HEK293T (cell line): Measurements from ENCODE around the gene TMTC1.

Experiments
- CTCF ChIA-PET: fragments of 350-600 bp; formaldehyde crosslinking; extraction: SDS; loops from one replicate; lab custom pipeline; 2021; ENCODE audit warnings: antibody characterized with exemption, inconsistent platforms; lab: Yijun Ruan, JAX
- POLR2A ChIA-PET: fragments of 350-600 bp; formaldehyde crosslinking; extraction: SDS; loops from one replicate; lab custom pipeline; 2020; ENCODE audit warnings: antibody characterized with exemption, inconsistent platforms; lab: Yijun Ruan, JAX
- DNase-seq: peaks from one replicate; pipeline ENCODE4 v3.0.0; 2012; ENCODE audit warnings: mixed read lengths; ENCODE audit errors: extremely low spot score
- ARNT ChIP-seq: fragments of 450-650 bp; IDR thresholded peaks from 2 replicates; pipeline ENCODE4 v1.6.1; 2017; ENCODE audit warnings: mild to moderate bottlenecking
- BHLHE40 ChIP-seq: fragments of 450-650 bp; IDR thresholded peaks from 2 replicates; pipeline ENCODE4 v1.6.1; 2016; ENCODE audit warnings: mild to moderate bottlenecking, moderate library complexity, borderline replicate concordance
- CTBP1 ChIP-seq: fragments of 450-650 bp; IDR thresholded peaks from 2 replicates; pipeline ENCODE4 v1.6.1; 2016; ENCODE audit warnings: borderline replicate concordance
- ELF4 ChIP-seq: fragments of 450-650 bp; IDR thresholded peaks from 2 replicates; pipeline ENCODE4 v1.6.1; 2017; ENCODE audit warnings: antibody characterized with exemption
- FOXA1 ChIP-seq: fragments of 450-650 bp; IDR thresholded peaks from 2 replicates; pipeline ENCODE4 v1.6.1; 2016; ENCODE audit warnings: mild to moderate bottlenecking
- FOXK2 ChIP-seq: fragments of 450-650 bp; IDR thresholded peaks from 2 replicates; pipeline ENCODE4 v1.6.1; 2016; ENCODE audit warnings: mild to moderate bottlenecking
- FOXM1 ChIP-seq: fragments of 450-650 bp; IDR thresholded peaks from 2 replicates; pipeline ENCODE4 v1.6.1; 2017; ENCODE audit warnings: mild to moderate bottlenecking, borderline replicate concordance
- HDGF ChIP-seq: fragments of 450-650 bp; IDR thresholded peaks from 2 replicates; pipeline ENCODE4 v1.6.1; 2017; ENCODE audit warnings: antibody characterized with exemption, borderline replicate concordance
- L3MBTL2 ChIP-seq: fragments of 450-650 bp; conservative IDR thresholded peaks from 2 replicates; pipeline ENCODE4 v1.6.1; 2016; ENCODE audit warnings: mild to moderate bottlenecking
- LEF1 ChIP-seq: fragments of 450-650 bp; IDR thresholded peaks from 2 replicates; pipeline ENCODE4 v1.6.1; 2017; ENCODE audit warnings: mild to moderate bottlenecking, borderline replicate concordance
- NFRKB ChIP-seq: fragments of 450-650 bp; IDR thresholded peaks from 2 replicates; pipeline ENCODE4 v1.6.1; 2016; ENCODE audit warnings: mild to moderate bottlenecking, moderate library complexity
- SP1 ChIP-seq: fragments of 450-650 bp; IDR thresholded peaks from 2 replicates; pipeline ENCODE4 v1.6.1; 2017
- SUZ12 ChIP-seq: fragments of 450-650 bp; IDR thresholded peaks from 2 replicates; pipeline ENCODE4 v1.6.1; 2016; ENCODE audit warnings: mild to moderate bottlenecking
- TARDBP ChIP-seq: fragments of 450-650 bp; IDR thresholded peaks from 2 replicates; pipeline ENCODE4 v1.6.1; 2016
- ZNF384 ChIP-seq: fragments of 450-650 bp; IDR thresholded peaks from 2 replicates; pipeline ENCODE4 v1.6.1; 2016
- TF ChIP-seq, protein P1 (sequence below): fragments of 450-650 bp; IDR thresholded peaks from 2 replicates; pipeline ENCODE4 v1.6.1; 2016

Gene TMTC1

GRCh38 chr12:29492891-29493290 is 290.9 kb downstream of the TMTC1 start:
- no peak for TF ChIP-seq L3MBTL2
- TF ChIP-seq TARDBP, result no peak
- TF ChIP-seq, protein P1, sequence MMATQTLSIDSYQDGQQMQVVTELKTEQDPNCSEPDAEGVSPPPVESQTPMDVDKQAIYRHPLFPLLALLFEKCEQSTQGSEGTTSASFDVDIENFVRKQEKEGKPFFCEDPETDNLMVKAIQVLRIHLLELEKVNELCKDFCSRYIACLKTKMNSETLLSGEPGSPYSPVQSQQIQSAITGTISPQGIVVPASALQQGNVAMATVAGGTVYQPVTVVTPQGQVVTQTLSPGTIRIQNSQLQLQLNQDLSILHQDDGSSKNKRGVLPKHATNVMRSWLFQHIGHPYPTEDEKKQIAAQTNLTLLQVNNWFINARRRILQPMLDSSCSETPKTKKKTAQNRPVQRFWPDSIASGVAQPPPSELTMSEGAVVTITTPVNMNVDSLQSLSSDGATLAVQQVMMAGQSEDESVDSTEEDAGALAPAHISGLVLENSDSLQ, result no peak
- no peak for TF ChIP-seq FOXK2
- POLR2A ChIA-PET, result no interaction called here
- CTCF ChIA-PET, result no interaction called here
- DNase-seq, result no peak

GRCh38 chr12:29486972-29487371 is 296.8 kb downstream of the TMTC1 start:
- ChIA-PET CTCF (no interaction called here), POLR2A (no interaction called here)
- no peak for TF ChIP-seq HDGF
- TF ChIP-seq CTBP1, result no peak
- no peak for TF ChIP-seq FOXK2
- TF ChIP-seq SP1, result no peak
- TF ChIP-seq, protein P1, result no peak
- TF ChIP-seq BHLHE40, result no peak
- no peak for TF ChIP-seq ARNT
- no peak for TF ChIP-seq L3MBTL2
- TF ChIP-seq ZNF384, result no peak
- TF ChIP-seq FOXA1, result no peak
- no peak for TF ChIP-seq LEF1
- no peak for TF ChIP-seq NFRKB
- no peak for TF ChIP-seq TARDBP
- no peak for TF ChIP-seq ELF4
- no peak for TF ChIP-seq SUZ12
- no peak for TF ChIP-seq FOXM1
- DNase-seq, result no peak

DNA sequence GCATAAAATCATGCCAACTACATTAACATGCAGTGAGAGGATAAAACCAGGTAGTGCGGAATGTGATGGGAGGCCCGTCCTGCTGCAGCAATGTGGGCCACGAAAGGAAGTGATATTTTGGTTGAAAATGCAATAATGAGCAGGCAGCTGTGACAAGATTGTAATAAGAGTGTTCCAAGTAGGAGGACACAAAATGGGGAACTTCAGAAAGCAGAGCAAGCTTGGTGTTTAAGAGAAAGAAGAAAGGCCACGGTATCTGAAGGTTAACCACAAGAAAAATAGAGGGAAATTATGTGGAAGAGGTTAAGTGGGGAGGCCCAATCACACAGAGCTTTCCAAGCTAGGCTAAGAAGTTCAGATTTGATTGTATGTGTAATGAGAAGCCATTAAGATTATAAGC is 320.5 kb downstream of the TMTC1 start:
- ChIA-PET POLR2A (no interaction called here), CTCF (no interaction called here)
- no peak for TF ChIP-seq LEF1
- no peak for TF ChIP-seq TARDBP
- no peak for TF ChIP-seq ARNT
- TF ChIP-seq NFRKB, result no peak
- no peak for TF ChIP-seq HDGF
- no peak for TF ChIP-seq FOXM1
- TF ChIP-seq SP1, result no peak
- no peak for TF ChIP-seq CTBP1
- TF ChIP-seq FOXK2, result no peak
- no peak for TF ChIP-seq SUZ12
- no peak for TF ChIP-seq FOXA1
- no peak for TF ChIP-seq BHLHE40
- no peak for TF ChIP-seq L3MBTL2
- no peak for TF ChIP-seq ELF4
- TF ChIP-seq, protein P1, result no peak
- no peak for TF ChIP-seq ZNF384
- no peak for DNase-seq

DNA sequence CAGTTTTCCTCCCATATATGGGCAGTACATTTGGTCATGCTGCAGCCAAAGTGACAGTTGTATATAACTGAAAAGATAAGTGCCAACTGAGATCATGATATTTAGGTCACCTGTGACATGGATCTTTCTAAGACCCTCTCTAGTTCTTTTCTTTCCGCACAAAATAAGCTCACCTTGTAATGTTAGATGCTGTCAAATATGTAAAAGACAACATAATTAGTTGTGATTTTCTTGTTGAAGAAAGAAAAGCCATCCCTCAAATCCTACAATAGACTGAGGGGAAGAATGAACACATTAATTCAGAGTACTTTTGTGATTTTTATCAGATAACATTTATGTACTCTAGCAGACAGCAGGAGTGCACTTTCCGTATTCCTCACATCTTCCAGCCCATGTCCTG is 323.7 kb downstream of the TMTC1 start:
- CTCF ChIA-PET, result no interaction called here
- TF ChIP-seq FOXA1 (no peak), L3MBTL2 (no peak), TARDBP (no peak), ARNT (no peak), NFRKB (no peak), CTBP1 (no peak), ELF4 (no peak)
- POLR2A ChIA-PET, result no interaction called here
- DNase-seq, result no peak

DNA sequence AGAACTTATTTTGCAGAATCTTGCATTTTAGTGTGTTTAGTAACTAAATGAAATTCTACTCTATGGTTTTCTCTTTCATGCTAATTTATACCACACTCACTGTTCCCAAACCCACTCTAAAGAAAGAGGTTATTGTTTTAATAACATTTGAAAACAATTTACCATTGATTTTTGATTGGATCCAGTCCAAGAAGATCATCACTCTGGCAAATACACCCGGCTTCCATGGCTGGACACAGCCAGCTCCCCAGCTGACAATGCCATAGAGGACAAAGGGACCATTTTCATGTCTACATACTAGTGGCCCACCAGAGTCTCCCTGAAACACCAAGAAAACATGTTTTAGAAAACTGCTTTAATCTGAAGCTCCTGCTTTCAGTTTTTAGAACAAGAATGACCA is 328.7 kb downstream of the TMTC1 start:
- no peak for TF ChIP-seq ELF4
- TF ChIP-seq TARDBP, result no peak
- no peak for TF ChIP-seq FOXM1
- TF ChIP-seq FOXA1, result no peak
- TF ChIP-seq LEF1, result no peak
- TF ChIP-seq CTBP1, result no peak
- TF ChIP-seq SUZ12, result no peak
- no peak for TF ChIP-seq BHLHE40
- no peak for TF ChIP-seq ZNF384
- TF ChIP-seq, protein P1, result no peak
- no peak for TF ChIP-seq L3MBTL2
- no peak for TF ChIP-seq HDGF
- TF ChIP-seq SP1, result no peak
- no peak for TF ChIP-seq ARNT
- no peak for TF ChIP-seq NFRKB
- no peak for TF ChIP-seq FOXK2
- DNase-seq, result no peak
- POLR2A ChIA-PET, result no interaction called here
- CTCF ChIA-PET, result no interaction called here

- ChIA-PET POLR2A (no interaction called here), CTCF (no interaction called here)
- TF ChIP-seq FOXA1 (no peak), ARNT (no peak), SP1 (no peak), NFRKB (no peak), FOXK2 (no peak), LEF1 (no peak), FOXM1 (no peak)
- no peak for DNase-seq
Observed at GRCh38 chr12:29451888-29452287, 331.9 kb downstream of the TMTC1 start.
